ENCODE results near the gene IGLL1. TPM values are rescaled to one million over a fixed set of nuclear protein-coding genes. Genes with fewer than 3 reads are reported as not detected.

The IGLL1 gene
- total RNA-seq, 1 donor from 2014 or later, result not detected

DNA sequence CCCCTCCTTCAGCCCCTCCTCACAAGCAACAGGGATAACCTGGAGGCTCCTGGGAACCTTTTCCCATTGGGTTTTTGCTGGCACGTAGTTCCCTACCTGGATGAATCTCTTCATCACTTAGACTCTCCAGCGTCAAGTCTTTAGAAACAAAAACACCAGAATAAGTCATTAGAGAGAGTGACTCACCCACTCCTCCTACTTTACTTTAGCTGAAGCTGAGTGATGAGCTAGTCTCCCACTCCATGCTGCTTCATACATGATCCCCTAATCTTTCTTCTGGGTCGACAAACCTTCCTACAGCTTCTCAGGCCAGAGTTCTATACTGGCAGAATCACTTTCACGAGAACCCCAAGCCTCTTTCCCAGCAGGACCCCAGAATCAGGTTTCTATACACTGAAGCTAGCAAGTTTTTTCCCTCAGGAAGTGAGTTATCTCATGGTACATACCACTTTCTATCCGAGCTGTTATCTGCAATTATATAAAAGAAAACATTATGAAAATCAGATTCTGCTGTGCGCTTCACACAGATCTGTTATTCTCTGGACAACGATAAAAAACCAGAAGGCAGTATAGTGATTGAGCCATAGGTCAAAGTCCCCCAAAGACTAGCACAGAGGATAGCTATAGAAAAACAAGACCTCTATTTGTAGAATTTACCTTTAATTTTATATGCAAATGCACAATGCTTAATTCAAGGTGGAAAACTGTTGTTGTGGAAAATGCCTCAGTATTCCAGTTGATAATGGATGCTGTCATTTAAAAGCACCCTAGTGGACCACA is 33.3 kb upstream of the IGLL1 start:
- H3K9me3 Mint-ChIP-seq, result no peaks in the 10 kb centered on the region

DNA sequence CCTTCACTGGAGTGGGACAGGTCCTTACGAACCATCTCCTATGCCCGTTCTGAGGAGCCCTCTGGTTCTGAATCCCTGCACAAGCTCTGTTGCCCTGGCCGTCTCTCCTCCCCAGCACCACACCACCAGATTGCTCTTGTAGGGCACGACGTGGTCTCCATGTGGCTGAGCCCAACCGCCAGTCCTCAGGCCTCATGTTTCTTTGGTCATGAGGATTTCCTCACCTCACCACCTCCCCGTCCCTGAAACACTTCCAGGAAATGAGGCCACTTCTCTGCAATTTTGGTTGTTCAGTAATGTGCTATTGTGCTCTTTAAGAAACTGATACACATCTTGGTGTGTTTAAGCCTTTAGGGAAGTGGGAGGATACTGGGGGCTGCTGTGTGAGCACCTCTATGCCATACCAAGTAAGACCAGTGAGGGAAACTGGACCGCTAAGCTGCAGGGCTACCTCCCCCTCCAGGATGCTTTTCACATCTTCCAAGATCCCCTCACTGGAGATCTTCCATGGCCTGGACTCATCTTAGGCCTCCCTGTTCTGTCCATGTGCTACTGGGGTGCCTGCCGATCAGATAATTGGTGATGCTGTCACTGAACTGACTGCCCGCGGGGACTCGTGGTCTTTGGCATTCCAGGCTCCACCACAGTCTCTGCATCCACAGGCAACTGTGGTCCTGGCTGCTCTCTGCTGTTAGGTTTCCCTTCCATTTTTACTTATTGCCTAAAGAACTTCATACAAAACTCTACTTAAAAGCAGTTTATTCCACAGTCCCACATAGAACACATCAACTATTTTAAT is 30.1 kb upstream of the IGLL1 start:
- H3K9me3 ChIP-seq (ENCODE audit: low read depth), result no peaks in the 10 kb centered on the region
- H3K4me1 ChIP-seq, result no peaks in the 10 kb centered on the region
- no peaks in the 10 kb centered on the region for H3K36me3 ChIP-seq
- H2AFZ ChIP-seq (replicated peaks), result no peak overlapping the region
- H3K9me3 Mint-ChIP-seq, result no peaks in the 10 kb centered on the region
- no peaks in the 10 kb centered on the region for H3F3A ChIP-seq (ENCODE audit: low read depth)
- H3K27ac ChIP-seq, result no peak overlapping the region
- no peak for DNase-seq (ENCODE audit: low spot score)
- H3K27me3 Mint-ChIP-seq (ENCODE audit: insufficient read depth, low read depth), result peaks cover 12% of the 10 kb centered on the region
- H3K9ac ChIP-seq, result no peak overlapping the region
- H3K4me3 Mint-ChIP-seq, result no peak overlapping the region
- H3K4me3 ChIP-seq, result no peak overlapping the region
- peaks cover 32% of the 10 kb centered on the region for H3K27me3 ChIP-seq
- no peak overlapping the region for H3K4me2 ChIP-seq
- H3K79me2 ChIP-seq (ENCODE audit: low read depth), result no peaks in the 10 kb centered on the region
- peaks cover 18% of the 10 kb centered on the region for H4K20me1 ChIP-seq (ENCODE audit: low read depth)
- no peaks in the 10 kb centered on the region for H3K36me3 Mint-ChIP-seq
- TF ChIP-seq EZH2phosphoT487 (IDR thresholded peaks at IDR 0.05) (no peak), EZH2 (IDR thresholded peaks at IDR 0.05) (no peak)
- TF ChIP-seq, protein P1, sequence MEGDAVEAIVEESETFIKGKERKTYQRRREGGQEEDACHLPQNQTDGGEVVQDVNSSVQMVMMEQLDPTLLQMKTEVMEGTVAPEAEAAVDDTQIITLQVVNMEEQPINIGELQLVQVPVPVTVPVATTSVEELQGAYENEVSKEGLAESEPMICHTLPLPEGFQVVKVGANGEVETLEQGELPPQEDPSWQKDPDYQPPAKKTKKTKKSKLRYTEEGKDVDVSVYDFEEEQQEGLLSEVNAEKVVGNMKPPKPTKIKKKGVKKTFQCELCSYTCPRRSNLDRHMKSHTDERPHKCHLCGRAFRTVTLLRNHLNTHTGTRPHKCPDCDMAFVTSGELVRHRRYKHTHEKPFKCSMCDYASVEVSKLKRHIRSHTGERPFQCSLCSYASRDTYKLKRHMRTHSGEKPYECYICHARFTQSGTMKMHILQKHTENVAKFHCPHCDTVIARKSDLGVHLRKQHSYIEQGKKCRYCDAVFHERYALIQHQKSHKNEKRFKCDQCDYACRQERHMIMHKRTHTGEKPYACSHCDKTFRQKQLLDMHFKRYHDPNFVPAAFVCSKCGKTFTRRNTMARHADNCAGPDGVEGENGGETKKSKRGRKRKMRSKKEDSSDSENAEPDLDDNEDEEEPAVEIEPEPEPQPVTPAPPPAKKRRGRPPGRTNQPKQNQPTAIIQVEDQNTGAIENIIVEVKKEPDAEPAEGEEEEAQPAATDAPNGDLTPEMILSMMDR (IDR thresholded peaks at IDR 0.05), result no peak
- peak overlapping the region; percentile 74 for H3K27ac Mint-ChIP-seq
- H3K4me1 Mint-ChIP-seq, result peaks cover 10% of the 10 kb centered on the region

More for the DNA sequence above, 33.3 kb upstream of the IGLL1 start:
- Mint-ChIP-seq H3K4me3 (no peak overlapping the region), H3K27me3 (ENCODE audit: insufficient read depth, low read depth) (peaks cover 12% of the 10 kb centered on the region), H3K27ac (no peak overlapping the region), H3K36me3 (no peaks in the 10 kb centered on the region), H3K4me1 (peaks cover 9% of the 10 kb centered on the region)
- no peaks in the 10 kb centered on the region for H3F3A ChIP-seq (ENCODE audit: low read depth)
- no peak overlapping the region for H3K4me2 ChIP-seq
- H2AFZ ChIP-seq (replicated peaks), result no peak overlapping the region
- H3K9me3 ChIP-seq (ENCODE audit: low read depth), result no peaks in the 10 kb centered on the region
- no peak overlapping the region for H3K27ac ChIP-seq
- H4K20me1 ChIP-seq (ENCODE audit: low read depth), result peaks cover 10% of the 10 kb centered on the region
- no peaks in the 10 kb centered on the region for H3K79me2 ChIP-seq (ENCODE audit: low read depth)
- H3K27me3 ChIP-seq, result peaks cover 54% of the 10 kb centered on the region
- H3K4me1 ChIP-seq, result no peaks in the 10 kb centered on the region
- TF ChIP-seq, protein P1 (IDR thresholded peaks at IDR 0.05), result no peak
- TF ChIP-seq EZH2 (IDR thresholded peaks at IDR 0.05), result no peak
- TF ChIP-seq EZH2phosphoT487 (IDR thresholded peaks at IDR 0.05), result no peak
- H3K4me3 ChIP-seq, result no peak overlapping the region
- no peak for DNase-seq (ENCODE audit: low spot score)
- no peaks in the 10 kb centered on the region for H3K36me3 ChIP-seq
- H3K9ac ChIP-seq, result no peak overlapping the region

DNA sequence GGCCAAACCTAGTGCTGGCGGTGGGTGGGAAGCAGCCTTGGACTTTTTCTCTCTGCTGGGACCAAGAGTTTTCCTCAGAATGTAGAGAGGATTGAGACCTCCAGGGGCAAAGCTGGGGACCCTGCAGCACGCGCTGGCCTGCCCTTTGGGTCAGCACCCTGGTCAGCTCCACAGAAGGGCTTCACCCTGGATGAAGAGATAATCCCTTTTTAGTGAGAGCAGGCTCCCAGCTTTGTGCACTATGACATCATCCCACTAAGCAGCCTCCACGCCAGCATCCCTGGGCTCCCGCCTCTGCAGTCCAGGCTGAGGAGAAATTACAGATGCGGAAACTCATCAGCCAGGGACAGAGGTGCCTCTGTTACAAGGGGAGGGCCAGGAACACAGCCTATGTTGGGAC is 28.5 kb upstream of the IGLL1 start:
- Mint-ChIP-seq H3K36me3 (no peaks in the 10 kb centered on the region), H3K9me3 (no peaks in the 10 kb centered on the region), H3K27me3 (ENCODE audit: insufficient read depth, low read depth) (peaks cover 6% of the 10 kb centered on the region), H3K4me3 (no peak overlapping the region), H3K4me1 (peaks cover 10% of the 10 kb centered on the region), H3K27ac (no peak overlapping the region)
- Histone ChIP-seq H3K36me3 (no peaks in the 10 kb centered on the region), H3K27ac (no peak overlapping the region), H3K4me3 (no peak overlapping the region), H4K20me1 (ENCODE audit: low read depth) (peaks cover 18% of the 10 kb centered on the region), H3K9ac (no peak overlapping the region), H3K4me2 (no peak overlapping the region), H3K4me1 (no peaks in the 10 kb centered on the region), H3K9me3 (ENCODE audit: low read depth) (no peaks in the 10 kb centered on the region), H3F3A (ENCODE audit: low read depth) (no peaks in the 10 kb centered on the region), H2AFZ (replicated peaks) (no peak overlapping the region), H3K79me2 (ENCODE audit: low read depth) (no peaks in the 10 kb centered on the region), H3K27me3 (peaks cover 16% of the 10 kb centered on the region)
- TF ChIP-seq EZH2phosphoT487 (IDR thresholded peaks at IDR 0.05) (no peak), EZH2 (IDR thresholded peaks at IDR 0.05) (no peak)
- TF ChIP-seq, protein P1 (IDR thresholded peaks at IDR 0.05), result no peak
- peak; percentile 88 for DNase-seq (ENCODE audit: low spot score)

Measured in neural progenitor cell (in vitro differentiated cells).